HepG2 (cell line): Measurements from ENCODE around the gene DPH6. TPM values are rescaled to one million over a fixed set of nuclear protein-coding genes. Genes with fewer than 3 reads are reported as not detected.
A peak's percentile ranks its signal among the peaks of the same experiment; 100 is the strongest.

Experiments
- ADNP ChIP-seq: sonication (generic); formaldehyde crosslinking; IDR thresholded peaks from 2 replicates; pipeline ENCODE4 v1.4.0; 2020; ENCODE audit warnings: missing genetic modification reagents
- ARNTL ChIP-seq: sonication (generic); formaldehyde crosslinking; IDR thresholded peaks from 2 replicates; pipeline ENCODE4 v1.4.0; 2020; ENCODE audit warnings: mild to moderate bottlenecking, missing genetic modification reagents
- CENPT ChIP-seq: sonication (generic); formaldehyde crosslinking; IDR thresholded peaks from 2 replicates; pipeline ENCODE4 v1.8.0; 2022; ENCODE audit warnings: low read depth, mild to moderate bottlenecking, moderate library complexity, missing genetic modification reagents
- HNRNPUL1 ChIP-seq: fragments of 200-400 bp; formaldehyde crosslinking; IDR thresholded peaks from 2 replicates; pipeline ENCODE4 v1.6.1; 2017; ENCODE audit warnings: low read depth, mild to moderate bottlenecking, low read length, moderate library complexity
- MED1 ChIP-seq: sonication (generic); formaldehyde crosslinking; IDR thresholded peaks from 2 replicates; pipeline ENCODE4 v1.4.0; 2020; ENCODE audit warnings: missing genetic modification reagents
- MED13 ChIP-seq: sonication (generic); formaldehyde crosslinking; IDR thresholded peaks from 2 replicates; pipeline ENCODE4 v1.5.0; 2020; ENCODE audit warnings: missing genetic modification reagents
- NFE2L1 ChIP-seq: sonication (generic); formaldehyde crosslinking; IDR thresholded peaks from 2 replicates; pipeline ENCODE4 v1.4.0; 2020; ENCODE audit warnings: missing genetic modification reagents, mild to moderate bottlenecking, borderline replicate concordance
- NR2F1 ChIP-seq, 2 experiments: fragments of 450-650 bp in 1 of 2; formaldehyde crosslinking in 1 of 2; IDR thresholded peaks; 2 replicates each; pipeline versions ENCODE4 v1.5.0 to v1.6.1; 2016 to 2020; ENCODE audit warnings: mild to moderate bottlenecking in 1 of 2, missing compliant biosample characterization in 1 of 2, missing genetic modification reagents in 1 of 2, moderate library complexity in 1 of 2
- ONECUT2 ChIP-seq: sonication (generic); formaldehyde crosslinking; IDR thresholded peaks from 2 replicates; pipeline ENCODE4 v1.4.0; 2020; ENCODE audit warnings: missing genetic modification reagents
- PCBP1 ChIP-seq: fragments of 200-400 bp; formaldehyde crosslinking; IDR thresholded peaks from 2 replicates; pipeline ENCODE4 v1.6.1; 2017; ENCODE audit warnings: mild to moderate bottlenecking, low read depth, low read length, borderline replicate concordance
- POLR2A ChIP-seq, 2 experiments: IDR thresholded peaks; 2 replicates each; pipeline ENCODE4 v1.6.1; 2011; ENCODE audit warnings: low read depth in 2 of 2, low read length in 2 of 2, mild to moderate bottlenecking in 1 of 2, moderate library complexity in 1 of 2; ENCODE audit not compliant: insufficient read depth in 1 of 2
- POLR2AphosphoS5 ChIP-seq: IDR thresholded peaks from 2 replicates; pipeline ENCODE4 v1.6.1; 2012; ENCODE audit warnings: low read depth, low read length
- PTBP1 ChIP-seq: fragments of 200-400 bp; formaldehyde crosslinking; IDR thresholded peaks from 2 replicates; pipeline ENCODE4 v1.6.1; 2018; ENCODE audit warnings: low read length, low read depth; ENCODE audit not compliant: poor library complexity, severe bottlenecking
- TOE1 ChIP-seq: sonication (generic); formaldehyde crosslinking; IDR thresholded peaks from 2 replicates; pipeline ENCODE4 v1.4.0; 2020; ENCODE audit warnings: mild to moderate bottlenecking, missing genetic modification reagents
- ZFP1 ChIP-seq: IDR thresholded peaks from 2 replicates; pipeline ENCODE4 v1.6.1; 2016
- ZNF282 ChIP-seq: fragments of 450-650 bp; IDR thresholded peaks from 2 replicates; pipeline ENCODE4 v1.6.1; 2018; ENCODE audit not compliant: partially characterized antibody
- ZNF317 ChIP-seq: sonication (generic); formaldehyde crosslinking; IDR thresholded peaks from 2 replicates; pipeline ENCODE4 v1.5.0; 2020; ENCODE audit warnings: mild to moderate bottlenecking, missing genetic modification reagents
- ZNF564 ChIP-seq: sonication (generic); formaldehyde crosslinking; IDR thresholded peaks from 2 replicates; pipeline ENCODE4 v1.8.1; 2023; ENCODE audit warnings: mild to moderate bottlenecking, missing genetic modification reagents
- ZNF644 ChIP-seq: IDR thresholded peaks from 2 replicates; pipeline ENCODE4 v1.6.1; 2016; ENCODE audit warnings: low read depth
- ZNF737 ChIP-seq: sonication (generic); formaldehyde crosslinking; IDR thresholded peaks from 2 replicates; pipeline ENCODE4 v1.5.0; 2020; ENCODE audit warnings: missing genetic modification reagents, mild to moderate bottlenecking, borderline replicate concordance
- ZNF75D ChIP-seq: sonication (generic); formaldehyde crosslinking; IDR thresholded peaks from 2 replicates; pipeline ENCODE4 v1.8.1; 2023; ENCODE audit warnings: missing genetic modification reagents, mild to moderate bottlenecking, borderline replicate concordance
- polyA plus RNA-seq, 8 experiments: library from polyadenylated mRNA; depleted of rRNA in 3 of 8; stranded (reverse) in 7 of 8; unstranded in 1 of 8; fragments of >200 nt; fragmentation: Illumina TruSeq in 4 of 8; extraction: Trizol in 4 of 8; gene quantifications; 2 replicates each; pipeline versions ENCODE4 v1.2.1 to v1.2.3, GENCODE V29; 2011 to 2016; ENCODE audit warnings: low read depth in 4 of 8, missing spikeins in 1 of 8, mixed read lengths in 1 of 8; ENCODE audit not compliant: insufficient read depth in 1 of 8
- total RNA-seq, 5 experiments: library from RNA; depleted of rRNA; stranded (reverse); fragments of >200 nt; fragmentation: Illumina TruSeq; extraction: Trizol; gene quantifications; 2 replicates each; pipeline ENCODE4 v1.2.3, GENCODE V29; 2016; ENCODE audit warnings: low read depth in 1 of 5
- TF ChIP-seq, protein P1 (sequence below): sonication (generic); formaldehyde crosslinking; IDR thresholded peaks from 2 replicates; pipeline ENCODE4 v1.5.0; 2020; ENCODE audit warnings: missing genetic modification reagents
- TF ChIP-seq, protein P2 (sequence below): sonication (generic); formaldehyde crosslinking; IDR thresholded peaks from 2 replicates; pipeline ENCODE4 v1.8.0; 2022; ENCODE audit warnings: missing genetic modification reagents, mild to moderate bottlenecking, moderate library complexity, borderline replicate concordance
- TF ChIP-seq, protein P3 (sequence below): sonication (generic); formaldehyde crosslinking; IDR thresholded peaks from 2 replicates; pipeline ENCODE4 v1.5.1; 2020; ENCODE audit warnings: mild to moderate bottlenecking, missing genetic modification reagents, borderline replicate concordance

Gene DPH6
- total and polyA plus RNA-seq, 2 of the 13 experiments (the other 11 are each of a cell fraction or from before 2014, with no cell fraction given): 10.2 to 25.8 TPM

DNA sequence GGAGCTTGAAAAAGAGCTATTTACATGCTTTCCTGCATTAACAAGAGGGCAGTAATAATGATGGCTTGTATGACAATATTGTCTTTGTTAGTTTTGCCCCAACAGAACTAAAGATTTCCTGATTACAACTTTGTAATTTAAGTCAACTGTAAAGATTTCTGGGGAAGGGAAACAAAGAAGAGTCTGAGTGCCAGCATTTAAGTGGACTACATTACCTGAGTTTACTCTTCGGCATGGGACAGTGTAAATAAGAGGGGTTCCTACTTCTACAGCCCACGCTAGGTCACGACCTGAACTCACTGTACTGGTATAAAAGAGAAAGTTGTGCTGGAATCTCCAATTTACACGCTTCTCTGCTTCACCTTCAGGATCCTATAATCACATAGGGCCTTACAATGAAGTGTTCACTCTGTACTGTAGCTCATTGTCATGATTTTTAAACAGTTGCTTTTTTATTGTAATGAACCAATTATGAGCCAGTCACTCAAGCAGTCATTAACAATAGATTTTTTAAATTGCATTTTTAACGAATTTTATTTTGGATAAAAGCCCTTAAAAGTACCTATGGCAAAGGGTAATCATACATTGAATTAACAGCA, 39.6 kb downstream of the DPH6 start (continued):
- no peak for TF ChIP-seq NFE2L1 (CRISPR knock-in tag)
- no peak for TF ChIP-seq PCBP1
- TF ChIP-seq ZNF317 (CRISPR knock-in tag): no peak
- no peak for TF ChIP-seq ZNF644 (CRISPR knock-in tag)
- TF ChIP-seq POLR2A (IDR thresholded peaks at IDR 0.05; ENCODE audit: insufficient read depth in 1 of 2, low read depth in 2 of 2, low read length in 2 of 2): no peak
- no peak for TF ChIP-seq MED13 (CRISPR knock-in tag)
- no peak for TF ChIP-seq ZNF75D (CRISPR knock-in tag)
- TF ChIP-seq, protein P1, sequence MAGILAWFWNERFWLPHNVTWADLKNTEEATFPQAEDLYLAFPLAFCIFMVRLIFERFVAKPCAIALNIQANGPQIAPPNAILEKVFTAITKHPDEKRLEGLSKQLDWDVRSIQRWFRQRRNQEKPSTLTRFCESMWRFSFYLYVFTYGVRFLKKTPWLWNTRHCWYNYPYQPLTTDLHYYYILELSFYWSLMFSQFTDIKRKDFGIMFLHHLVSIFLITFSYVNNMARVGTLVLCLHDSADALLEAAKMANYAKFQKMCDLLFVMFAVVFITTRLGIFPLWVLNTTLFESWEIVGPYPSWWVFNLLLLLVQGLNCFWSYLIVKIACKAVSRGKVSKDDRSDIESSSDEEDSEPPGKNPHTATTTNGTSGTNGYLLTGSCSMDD: no peak
- no peak for TF ChIP-seq PTBP1
- no peak for TF ChIP-seq ZNF564 (CRISPR knock-in tag)
- TF ChIP-seq ARNTL (CRISPR knock-in tag): no peak
- TF ChIP-seq NR2F1 (CRISPR knock-in tag; IDR thresholded peaks at IDR 0.05): 0 out of 4 replicates have a peak, but pooled peaks of 1 of the 2 experiments have one; percentile 12
- no peak for TF ChIP-seq MED1 (CRISPR knock-in tag)
- no peak for TF ChIP-seq CENPT (CRISPR knock-in tag)
- no peak for TF ChIP-seq POLR2AphosphoS5
- TF ChIP-seq ZNF737 (CRISPR knock-in tag): no peak
- no peak for TF ChIP-seq HNRNPUL1
- no peak for TF ChIP-seq ONECUT2 (CRISPR knock-in tag)
- TF ChIP-seq ADNP (CRISPR knock-in tag): no peak
- TF ChIP-seq, protein P2, sequence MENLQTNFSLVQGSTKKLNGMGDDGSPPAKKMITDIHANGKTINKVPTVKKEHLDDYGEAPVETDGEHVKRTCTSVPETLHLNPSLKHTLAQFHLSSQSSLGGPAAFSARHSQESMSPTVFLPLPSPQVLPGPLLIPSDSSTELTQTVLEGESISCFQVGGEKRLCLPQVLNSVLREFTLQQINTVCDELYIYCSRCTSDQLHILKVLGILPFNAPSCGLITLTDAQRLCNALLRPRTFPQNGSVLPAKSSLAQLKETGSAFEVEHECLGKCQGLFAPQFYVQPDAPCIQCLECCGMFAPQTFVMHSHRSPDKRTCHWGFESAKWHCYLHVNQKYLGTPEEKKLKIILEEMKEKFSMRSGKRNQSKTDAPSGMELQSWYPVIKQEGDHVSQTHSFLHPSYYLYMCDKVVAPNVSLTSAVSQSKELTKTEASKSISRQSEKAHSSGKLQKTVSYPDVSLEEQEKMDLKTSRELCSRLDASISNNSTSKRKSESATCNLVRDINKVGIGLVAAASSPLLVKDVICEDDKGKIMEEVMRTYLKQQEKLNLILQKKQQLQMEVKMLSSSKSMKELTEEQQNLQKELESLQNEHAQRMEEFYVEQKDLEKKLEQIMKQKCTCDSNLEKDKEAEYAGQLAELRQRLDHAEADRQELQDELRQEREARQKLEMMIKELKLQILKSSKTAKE (CRISPR knock-in tag): no peak
- no peak for TF ChIP-seq ZNF282
- TF ChIP-seq, protein P3, sequence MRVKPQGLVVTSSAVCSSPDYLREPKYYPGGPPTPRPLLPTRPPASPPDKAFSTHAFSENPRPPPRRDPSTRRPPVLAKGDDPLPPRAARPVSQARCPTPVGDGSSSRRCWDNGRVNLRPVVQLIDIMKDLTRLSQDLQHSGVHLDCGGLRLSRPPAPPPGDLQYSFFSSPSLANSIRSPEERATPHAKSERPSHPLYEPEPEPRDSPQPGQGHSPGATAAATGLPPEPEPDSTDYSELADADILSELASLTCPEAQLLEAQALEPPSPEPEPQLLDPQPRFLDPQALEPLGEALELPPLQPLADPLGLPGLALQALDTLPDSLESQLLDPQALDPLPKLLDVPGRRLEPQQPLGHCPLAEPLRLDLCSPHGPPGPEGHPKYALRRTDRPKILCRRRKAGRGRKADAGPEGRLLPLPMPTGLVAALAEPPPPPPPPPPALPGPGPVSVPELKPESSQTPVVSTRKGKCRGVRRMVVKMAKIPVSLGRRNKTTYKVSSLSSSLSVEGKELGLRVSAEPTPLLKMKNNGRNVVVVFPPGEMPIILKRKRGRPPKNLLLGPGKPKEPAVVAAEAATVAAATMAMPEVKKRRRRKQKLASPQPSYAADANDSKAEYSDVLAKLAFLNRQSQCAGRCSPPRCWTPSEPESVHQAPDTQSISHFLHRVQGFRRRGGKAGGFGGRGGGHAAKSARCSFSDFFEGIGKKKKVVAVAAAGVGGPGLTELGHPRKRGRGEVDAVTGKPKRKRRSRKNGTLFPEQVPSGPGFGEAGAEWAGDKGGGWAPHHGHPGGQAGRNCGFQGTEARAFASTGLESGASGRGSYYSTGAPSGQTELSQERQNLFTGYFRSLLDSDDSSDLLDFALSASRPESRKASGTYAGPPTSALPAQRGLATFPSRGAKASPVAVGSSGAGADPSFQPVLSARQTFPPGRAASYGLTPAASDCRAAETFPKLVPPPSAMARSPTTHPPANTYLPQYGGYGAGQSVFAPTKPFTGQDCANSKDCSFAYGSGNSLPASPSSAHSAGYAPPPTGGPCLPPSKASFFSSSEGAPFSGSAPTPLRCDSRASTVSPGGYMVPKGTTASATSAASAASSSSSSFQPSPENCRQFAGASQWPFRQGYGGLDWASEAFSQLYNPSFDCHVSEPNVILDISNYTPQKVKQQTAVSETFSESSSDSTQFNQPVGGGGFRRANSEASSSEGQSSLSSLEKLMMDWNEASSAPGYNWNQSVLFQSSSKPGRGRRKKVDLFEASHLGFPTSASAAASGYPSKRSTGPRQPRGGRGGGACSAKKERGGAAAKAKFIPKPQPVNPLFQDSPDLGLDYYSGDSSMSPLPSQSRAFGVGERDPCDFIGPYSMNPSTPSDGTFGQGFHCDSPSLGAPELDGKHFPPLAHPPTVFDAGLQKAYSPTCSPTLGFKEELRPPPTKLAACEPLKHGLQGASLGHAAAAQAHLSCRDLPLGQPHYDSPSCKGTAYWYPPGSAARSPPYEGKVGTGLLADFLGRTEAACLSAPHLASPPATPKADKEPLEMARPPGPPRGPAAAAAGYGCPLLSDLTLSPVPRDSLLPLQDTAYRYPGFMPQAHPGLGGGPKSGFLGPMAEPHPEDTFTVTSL: peak; percentile 24; the same call in 1 of the 2 replicates
- no peak for TF ChIP-seq TOE1 (CRISPR knock-in tag)
- peak; percentile 58; the same call in 1 of the 2 replicates for TF ChIP-seq ZFP1 (CRISPR knock-in tag)
